Measurements from ENCODE around the gene GLMN. TPM values are rescaled to one million over a fixed set of nuclear protein-coding genes. Genes with fewer than 3 reads are reported as not detected.

Gene GLMN
- polyA plus RNA-seq (2012; ENCODE audit: insufficient read depth, insufficient read length, low read depth): 4.0 TPM

GRCh38 chr1:92298573-92299476 lies at the start of gene GLMN, which contains the start of gene RPAP2:
GLMN (minus strand) TSS chr1:92298987; CDS start chr1:92297999, 988 bp downstream.
RPAP2 (plus strand) TSS chr1:92299059; CDS start chr1:92299074, 15 bp downstream.
- no peak for TF ChIP-seq CTCF (IDR thresholded peaks at IDR 0.05; ENCODE audit: low read depth, low read length)
- H3K4me3 ChIP-seq (ENCODE audit: low read depth, low read length): peak within 1 kb of the TSS; percentile 77
- no peaks in the 10 kb centered on the region for H3K27me3 ChIP-seq
- H3K4me1 ChIP-seq: no peaks in the 10 kb centered on the region
- H3K36me3 ChIP-seq: no peaks in the 10 kb centered on the region
- DNase-seq: peak; percentile 79
- H3K9me3 ChIP-seq: no peaks in the 10 kb centered on the region

- no peaks in the 10 kb centered on the region for H3K9me3 ChIP-seq
- no peaks in the 10 kb centered on the region for H3K27me3 ChIP-seq
- TF ChIP-seq CTCF (IDR thresholded peaks at IDR 0.05; ENCODE audit: low read depth, low read length): no peak
- no peak overlapping the region for H3K4me3 ChIP-seq (ENCODE audit: low read depth, low read length)
- no peaks in the 10 kb centered on the region for H3K36me3 ChIP-seq
- no peak for DNase-seq
- H3K4me1 ChIP-seq: no peaks in the 10 kb centered on the region
Measured at GRCh38 chr1:92346866-92347640, 48.3 kb upstream of the GLMN start.

- no peak for TF ChIP-seq CTCF (IDR thresholded peaks at IDR 0.05; ENCODE audit: low read depth, low read length)
- Histone ChIP-seq H3K9me3 (no peaks in the 10 kb centered on the region), H3K4me1 (no peaks in the 10 kb centered on the region), H3K36me3 (no peaks in the 10 kb centered on the region), H3K4me3 (ENCODE audit: low read depth, low read length) (no peak overlapping the region), H3K27me3 (no peaks in the 10 kb centered on the region)
- DNase-seq: no peak
Measured at GRCh38 chr1:92343061-92343460, 44.3 kb upstream of the GLMN start.

GRCh38 chr1:92342401-92342800 lies 43.6 kb upstream of the GLMN start:
- H3K36me3 ChIP-seq: no peaks in the 10 kb centered on the region
- TF ChIP-seq CTCF (IDR thresholded peaks at IDR 0.05; ENCODE audit: low read depth, low read length): no peak
- no peaks in the 10 kb centered on the region for H3K9me3 ChIP-seq
- H3K4me3 ChIP-seq (ENCODE audit: low read depth, low read length): no peak overlapping the region
- no peak for DNase-seq
- no peaks in the 10 kb centered on the region for H3K27me3 ChIP-seq
- no peaks in the 10 kb centered on the region for H3K4me1 ChIP-seq

- TF ChIP-seq CTCF (IDR thresholded peaks at IDR 0.05; ENCODE audit: low read depth, low read length): no peak
- DNase-seq: no peak
- Histone ChIP-seq H3K36me3 (no peaks in the 10 kb centered on the region), H3K27me3 (no peaks in the 10 kb centered on the region), H3K4me3 (ENCODE audit: low read depth, low read length) (no peak overlapping the region), H3K4me1 (no peaks in the 10 kb centered on the region), H3K9me3 (no peaks in the 10 kb centered on the region)
Measured at GRCh38 chr1:92340154-92340553, 41.4 kb upstream of the GLMN start.
